Body of pancreas (tissue), 4 donors: ENCODE data around the gene NRG3.

Experiments
- POLR2A ChIP-seq, 3 donors: fragments of 450-650 bp; IDR thresholded peaks; one replicate each; pipeline ENCODE4 v1.6.1; 2016; ENCODE audit warnings: antibody characterized with exemption in 3 of 3, mild to moderate bottlenecking in 2 of 3
- TF ChIP-seq, protein P1 (sequence below), 7 experiments: fragments of 450-650 bp in 4 of 7; fragments of 200-600 bp in 3 of 7; sonication (generic) in 3 of 7; IDR thresholded peaks; one replicate each; pipeline ENCODE4 v1.5.1; 2016 to 2019; ENCODE audit warnings: antibody characterized with exemption in 7 of 7

DNA sequence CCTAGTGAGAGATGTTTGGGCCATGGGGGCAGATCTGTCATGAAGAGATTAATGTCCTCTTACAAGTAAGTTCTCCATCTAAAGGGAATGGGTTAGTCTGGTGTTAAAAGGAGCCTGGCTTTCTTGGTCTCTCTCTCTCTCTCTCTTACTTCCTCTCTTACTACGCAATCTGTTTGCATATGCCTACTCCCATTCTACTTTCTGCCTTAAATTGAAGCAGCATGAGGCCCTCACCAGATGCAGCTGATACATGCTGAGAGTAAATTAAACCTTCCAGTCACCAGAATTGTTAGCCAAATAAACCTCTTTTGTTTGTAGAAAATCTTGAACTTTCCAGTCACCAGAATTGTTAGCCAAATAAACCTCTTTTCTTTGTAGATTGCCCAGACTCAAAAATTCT lies 884.1 kb downstream of the NRG3 start:
- TF ChIP-seq, protein P1, sequence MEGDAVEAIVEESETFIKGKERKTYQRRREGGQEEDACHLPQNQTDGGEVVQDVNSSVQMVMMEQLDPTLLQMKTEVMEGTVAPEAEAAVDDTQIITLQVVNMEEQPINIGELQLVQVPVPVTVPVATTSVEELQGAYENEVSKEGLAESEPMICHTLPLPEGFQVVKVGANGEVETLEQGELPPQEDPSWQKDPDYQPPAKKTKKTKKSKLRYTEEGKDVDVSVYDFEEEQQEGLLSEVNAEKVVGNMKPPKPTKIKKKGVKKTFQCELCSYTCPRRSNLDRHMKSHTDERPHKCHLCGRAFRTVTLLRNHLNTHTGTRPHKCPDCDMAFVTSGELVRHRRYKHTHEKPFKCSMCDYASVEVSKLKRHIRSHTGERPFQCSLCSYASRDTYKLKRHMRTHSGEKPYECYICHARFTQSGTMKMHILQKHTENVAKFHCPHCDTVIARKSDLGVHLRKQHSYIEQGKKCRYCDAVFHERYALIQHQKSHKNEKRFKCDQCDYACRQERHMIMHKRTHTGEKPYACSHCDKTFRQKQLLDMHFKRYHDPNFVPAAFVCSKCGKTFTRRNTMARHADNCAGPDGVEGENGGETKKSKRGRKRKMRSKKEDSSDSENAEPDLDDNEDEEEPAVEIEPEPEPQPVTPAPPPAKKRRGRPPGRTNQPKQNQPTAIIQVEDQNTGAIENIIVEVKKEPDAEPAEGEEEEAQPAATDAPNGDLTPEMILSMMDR (IDR thresholded peaks at IDR 0.05) = no peak
- no peak for TF ChIP-seq POLR2A (IDR thresholded peaks at IDR 0.05)
